Suppressor macrophage treated with lipopolysaccharide for 1 hour (primary cell): ENCODE results near the gene SLC16A9.
A peak's percentile ranks its signal among the peaks of the same experiment; 100 is the strongest.

ENCODE experiments used
- DNase-seq, 3 donors: peaks; one replicate each; pipeline ENCODE4 v3.0.0-alpha.2; 2020 to 2022

The SLC16A9 gene

DNA sequence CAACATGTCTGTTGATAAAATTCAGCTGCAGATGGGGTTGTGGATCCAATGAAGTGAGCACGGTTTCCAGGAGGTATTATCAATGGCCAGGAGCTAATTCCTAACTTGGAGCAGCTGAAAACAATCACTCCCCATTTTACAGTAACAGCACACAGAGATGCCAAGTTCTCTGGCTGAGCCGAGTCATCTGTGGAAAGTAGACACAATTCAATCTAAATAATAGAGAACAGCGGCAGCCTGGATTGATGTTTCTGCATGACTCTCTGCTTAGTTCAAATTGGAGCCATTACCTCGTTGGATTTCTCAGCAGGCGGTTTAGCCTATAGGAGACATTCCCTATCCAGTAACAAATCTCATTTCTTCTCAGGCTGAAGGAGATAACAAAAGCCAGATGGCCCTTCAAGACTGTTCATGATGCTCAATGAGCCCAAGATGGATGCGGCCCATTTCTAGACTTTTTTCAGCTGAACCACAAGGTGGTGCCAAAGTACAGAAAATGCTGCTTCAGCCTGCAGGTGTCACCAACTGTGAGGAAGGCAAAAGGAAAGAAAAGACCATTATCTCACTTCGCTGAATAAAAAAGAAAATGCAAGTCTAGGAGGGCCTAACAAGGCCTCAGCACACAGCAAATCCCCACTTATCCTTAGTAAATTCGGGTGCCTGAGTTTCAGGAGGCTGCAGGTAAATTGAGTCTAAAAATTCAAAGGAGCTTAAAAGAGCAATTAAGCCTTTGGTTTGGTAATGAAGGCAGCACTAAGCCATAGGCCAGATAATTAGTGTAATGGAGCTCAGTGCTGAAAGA is 83.7 kb downstream of the SLC16A9 start:
- peak; percentile 65 to 80 (median 75) for DNase-seq

DNA sequence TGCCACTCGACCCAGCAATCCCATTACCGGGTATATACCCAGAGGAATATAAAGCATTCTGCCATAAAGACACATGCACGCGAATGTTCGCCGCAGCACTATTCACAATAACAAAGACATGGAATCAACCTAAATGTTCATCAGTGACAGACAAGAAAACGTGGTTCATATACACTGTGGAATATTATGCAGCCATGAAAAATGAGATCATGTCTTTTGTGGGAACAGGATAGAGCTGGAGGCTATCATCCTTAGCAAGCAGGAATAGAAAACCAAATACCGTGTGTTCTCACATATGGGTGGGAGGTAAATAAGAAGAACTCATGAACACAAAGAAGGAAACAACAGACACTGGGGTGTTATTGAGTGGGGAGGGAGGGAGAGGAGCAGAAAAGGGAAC is 84.7 kb downstream of the SLC16A9 start:
- no peak for DNase-seq

DNA sequence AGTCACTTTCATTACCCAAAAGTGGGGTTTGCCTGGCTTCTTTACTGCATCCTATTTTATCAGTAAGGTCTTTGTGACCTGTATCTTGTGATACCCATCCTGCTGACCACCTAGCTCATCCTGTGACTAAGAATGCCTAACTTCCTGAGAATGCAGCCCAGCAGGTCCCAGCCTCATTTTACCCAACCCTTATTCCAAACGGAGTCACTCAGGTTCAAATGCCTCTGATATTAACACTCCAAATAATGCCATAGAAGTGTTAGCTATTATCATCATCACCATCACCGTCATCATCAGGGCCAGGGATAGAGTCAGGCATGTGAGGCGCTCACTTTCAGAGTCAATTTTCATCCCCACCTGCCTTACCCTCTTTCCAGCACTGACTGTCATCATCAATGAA is 85.5 kb downstream of the SLC16A9 start:
- no peak for DNase-seq

DNA sequence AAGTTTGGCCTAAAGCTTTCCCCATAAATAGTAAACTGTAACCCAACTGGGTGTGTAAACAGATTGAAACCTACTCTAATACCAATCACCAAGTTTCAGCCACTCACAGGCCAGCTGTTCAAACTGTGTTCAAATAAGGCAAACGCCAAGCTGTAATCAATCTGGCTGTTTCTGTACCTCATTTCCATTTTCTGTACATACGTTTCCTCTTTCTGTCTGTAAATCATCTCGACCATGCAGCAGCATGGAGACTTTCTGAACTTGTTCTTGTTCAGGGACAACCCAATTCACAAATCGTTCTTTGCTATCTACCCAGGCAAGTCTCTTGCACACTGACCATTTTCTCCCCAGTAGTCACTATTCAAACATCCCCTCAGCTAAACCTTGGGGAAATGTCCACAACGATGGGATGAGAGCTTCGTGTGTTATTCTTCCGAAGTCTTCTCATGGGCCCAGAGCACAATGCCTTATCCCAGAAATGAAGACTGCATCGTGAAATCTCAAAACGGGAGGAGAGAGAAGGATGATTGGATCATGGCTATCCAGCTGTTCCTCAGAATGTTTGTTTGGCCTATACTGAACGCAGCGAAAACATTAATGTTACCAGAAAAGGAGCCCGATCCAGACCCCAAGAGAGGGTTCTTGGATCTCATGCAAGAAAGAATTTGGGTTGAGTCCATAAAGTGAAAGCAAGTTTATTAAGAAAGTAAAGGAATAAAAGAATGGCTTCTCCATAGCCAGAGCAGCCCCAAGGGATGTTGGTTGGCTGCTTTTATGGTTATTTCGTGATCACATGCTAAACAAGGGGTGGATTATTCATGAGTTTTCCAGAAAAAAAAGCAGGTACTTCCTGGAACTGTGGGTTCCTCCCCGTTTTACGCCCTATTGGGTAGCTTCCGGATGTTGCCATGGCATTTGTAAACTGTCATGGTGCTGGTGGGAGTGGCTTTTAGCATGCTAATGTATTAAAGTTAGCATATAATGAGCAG is 86.2 kb downstream of the SLC16A9 start:
- DNase-seq = no peak

DNA sequence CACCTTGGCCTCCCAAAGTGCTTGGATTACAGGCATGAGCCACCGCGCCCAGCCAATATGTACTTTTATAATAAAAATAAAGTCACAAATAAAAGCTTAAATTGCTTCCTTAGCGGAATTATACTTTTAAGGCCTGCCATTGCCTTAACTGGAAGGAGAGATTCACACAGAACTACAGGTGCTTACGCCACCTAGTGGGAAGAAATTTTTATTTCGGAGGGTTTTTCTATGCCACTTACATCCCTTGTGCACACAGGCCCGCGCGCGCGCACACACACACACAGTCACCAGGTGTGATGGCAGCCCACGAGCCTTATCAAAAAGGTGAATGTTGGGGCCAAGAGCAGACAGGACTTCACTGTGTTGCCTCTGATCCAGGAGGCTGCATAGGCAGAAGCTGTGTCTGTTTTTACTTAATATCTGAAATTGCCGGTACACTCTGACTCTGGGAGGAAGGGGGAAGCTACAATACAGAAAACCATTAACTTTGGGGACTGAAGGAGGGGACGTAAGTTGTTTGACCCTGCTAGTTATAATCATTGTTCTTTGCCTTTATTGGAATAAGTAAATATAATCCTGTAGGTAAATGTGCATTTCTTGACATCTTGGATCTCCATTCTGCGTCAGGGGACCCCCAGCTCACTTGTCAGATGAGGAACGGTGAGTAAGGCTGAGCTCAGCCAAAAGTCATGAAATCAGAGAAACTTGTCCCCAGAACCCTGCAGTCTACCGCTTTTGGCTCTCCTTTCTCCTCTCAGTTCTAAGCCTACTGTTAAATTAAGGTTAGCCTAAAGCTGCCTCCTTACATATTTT is 87.1 kb downstream of the SLC16A9 start:
- DNase-seq = peak; percentile 66 to 73 (median 67)

DNA sequence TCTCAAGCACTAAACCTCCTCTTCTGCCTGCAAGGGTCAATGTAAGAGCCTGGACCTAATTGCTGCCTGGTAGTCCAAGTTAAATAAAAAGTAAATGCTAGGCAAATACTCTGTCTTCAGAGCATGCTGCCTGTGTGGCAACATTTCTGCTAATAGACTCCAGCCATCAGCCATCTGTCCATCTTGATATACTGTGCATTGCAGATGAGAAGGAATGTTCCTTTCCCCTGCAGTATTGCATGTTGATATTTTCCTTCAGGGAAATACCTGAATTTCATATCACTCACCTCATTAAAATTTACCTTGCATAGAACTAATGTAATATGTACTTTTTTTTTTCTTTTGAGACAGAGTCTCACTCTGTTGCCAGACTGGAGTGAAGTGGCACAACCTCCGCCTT is 87.9 kb downstream of the SLC16A9 start:
- DNase-seq = peak in 1 of 3 donors; percentile 3

DNA sequence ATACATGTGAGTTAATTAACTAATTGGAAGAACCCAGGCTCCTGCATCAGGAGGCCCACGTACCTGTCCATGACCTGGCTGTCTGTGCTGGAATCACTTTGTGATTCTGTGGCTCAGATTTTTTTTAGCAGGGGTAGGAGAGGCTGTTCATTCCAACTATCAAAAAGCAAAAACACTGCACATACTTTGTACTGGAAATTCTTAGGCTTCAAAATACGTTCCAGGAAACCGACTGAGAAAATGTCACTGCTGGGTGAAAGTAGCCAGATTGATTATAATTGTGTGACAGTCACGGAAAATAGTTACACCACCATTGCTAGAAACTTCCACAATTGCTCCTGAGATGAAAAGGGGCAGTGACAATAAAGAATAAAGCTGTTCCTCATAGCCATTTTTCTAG is 91.0 kb downstream of the SLC16A9 start:
- DNase-seq = no peak

DNA sequence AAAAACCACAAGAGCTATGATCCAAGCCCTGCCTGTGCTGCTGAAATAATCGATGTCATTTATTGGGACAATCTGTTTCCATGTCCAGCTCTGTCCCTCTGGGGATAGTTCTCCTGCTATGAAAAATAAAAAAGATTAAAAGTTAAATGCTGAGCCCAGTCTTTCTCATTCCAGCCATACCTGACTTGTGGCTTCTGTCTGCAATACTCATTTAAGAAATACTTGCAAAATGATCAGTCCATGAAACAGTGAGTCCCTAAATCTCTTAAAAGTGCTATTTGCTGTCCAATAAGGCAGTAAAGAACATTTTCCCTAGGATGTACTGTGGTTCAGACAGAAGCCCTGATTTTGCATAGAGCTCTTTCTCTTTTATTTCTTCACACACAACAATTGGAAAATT is 91.7 kb downstream of the SLC16A9 start:
- no peak for DNase-seq

DNA sequence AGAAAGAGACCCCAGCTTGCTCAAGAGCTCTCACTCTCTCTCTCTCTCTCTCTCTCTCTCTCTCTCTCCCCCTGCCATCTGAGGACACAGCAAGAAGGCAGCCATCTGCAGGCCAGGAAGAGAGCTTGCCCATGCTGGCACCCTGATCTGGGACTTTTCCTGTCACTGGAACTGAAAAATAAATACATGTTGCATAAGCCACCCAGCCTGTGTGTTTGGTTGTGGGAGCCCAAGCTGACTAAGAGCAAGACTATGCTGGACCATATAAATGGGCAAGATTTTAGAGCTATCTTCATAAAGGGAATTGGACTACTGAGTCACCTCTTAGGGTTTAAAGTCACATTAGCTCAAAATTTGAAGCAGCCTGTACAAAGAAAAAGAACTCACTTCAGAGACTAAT is 98.6 kb downstream of the SLC16A9 start:
- no peak for DNase-seq

DNA sequence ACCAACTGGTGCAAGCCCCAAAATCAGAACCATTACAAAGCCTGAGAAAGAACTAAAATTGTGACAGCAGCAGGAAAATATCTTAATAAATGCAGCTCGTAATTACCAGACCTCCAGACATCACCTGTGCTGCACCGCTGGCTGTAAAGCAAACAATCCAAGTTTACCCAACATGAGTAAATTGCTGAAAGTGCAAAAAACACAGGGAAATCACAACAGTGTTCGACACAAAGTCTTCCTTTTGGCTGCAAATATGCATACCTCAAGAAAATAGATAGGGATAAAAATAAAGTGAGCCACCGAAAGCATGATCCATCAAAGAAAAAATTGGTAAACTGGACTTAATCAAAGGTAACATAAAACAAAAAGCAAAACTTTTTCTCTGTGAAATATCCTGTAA is 101.7 kb downstream of the SLC16A9 start:
- DNase-seq = no peak

DNA sequence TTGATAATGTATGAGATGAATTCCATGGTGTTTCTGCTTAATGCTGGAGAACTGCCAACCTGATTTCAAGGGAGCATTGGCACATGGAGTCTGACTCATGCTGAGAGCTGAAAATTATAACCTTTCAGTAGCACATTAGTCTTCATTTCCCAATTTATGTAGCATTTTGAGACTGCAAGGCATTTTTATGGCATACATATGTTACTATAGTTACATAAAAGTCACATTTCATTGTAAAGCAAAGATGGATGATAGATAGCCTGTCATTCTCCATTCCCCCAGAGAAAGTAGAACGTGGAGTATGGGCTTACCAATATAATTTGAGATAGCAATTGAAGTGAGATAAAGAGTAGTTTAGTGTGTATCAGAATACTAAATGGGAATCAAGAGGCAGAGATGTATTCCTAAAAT is 103.1 kb downstream of the SLC16A9 start:
- peak in 1 of 3 donors; percentile 20 for DNase-seq

DNA sequence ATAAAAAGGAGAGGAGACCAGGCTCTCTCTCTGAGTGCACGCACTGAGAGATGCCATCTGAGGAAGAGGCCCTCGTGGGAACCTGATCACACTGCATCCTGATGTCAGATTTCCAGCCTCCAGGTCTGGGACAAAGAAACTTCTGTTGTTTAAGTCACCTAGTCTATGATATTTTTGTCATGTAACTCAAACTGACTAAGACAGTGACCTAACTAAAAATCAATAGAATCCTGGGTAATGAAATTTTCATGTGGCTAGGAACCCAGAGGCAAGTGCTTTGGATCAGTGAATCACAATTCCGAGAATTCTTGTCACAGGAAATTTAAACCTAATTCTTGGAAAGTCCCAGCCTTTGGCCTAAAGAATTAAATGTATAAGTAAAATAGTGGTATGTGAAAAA is 107.7 kb downstream of the SLC16A9 start:
- DNase-seq = no peak
